Right atrium auricular region (tissue), 2 donors: ENCODE measurements around the gene BIRC7. TPM values are rescaled to one million over a fixed set of nuclear protein-coding genes. Genes with fewer than 3 reads are reported as not detected.

Experiments
- DNase-seq: peaks from one replicate; pipeline ENCODE4 v3.0.0-alpha.2; 2019; ENCODE audit warnings: low spot score
- H3K27ac ChIP-seq, 2 donors: fragments of 200-600 bp; sonication (generic); 1 replicate in 1 of 2; 2 replicates in 1 of 2; pipeline ENCODE4 v1.5.1; 2016 to 2019
- H3K27me3 ChIP-seq, 2 donors: fragments of 200-600 bp; sonication (generic); one replicate each; pipeline versions ENCODE4 v1.5.1 to v1.6.0; 2017 to 2019
- H3K36me3 ChIP-seq: fragments of 200-600 bp; sonication (generic); one replicate; pipeline ENCODE4 v1.5.1; 2016
- H3K4me1 ChIP-seq, 2 donors: fragments of 200-600 bp; sonication (generic); one replicate each; pipeline versions ENCODE4 v1.5.1 to v1.6.0; 2017 to 2019
- H3K4me3 ChIP-seq, 2 donors: fragments of 200-600 bp; sonication (generic); 1 replicate in 1 of 2; 2 replicates in 1 of 2; pipeline ENCODE4 v1.5.1; 2017 to 2019; ENCODE audit warnings: mild to moderate bottlenecking in 1 of 2, moderate library complexity in 1 of 2
- H3K9me3 ChIP-seq, 2 donors: fragments of 200-600 bp; sonication (generic); one replicate each; pipeline ENCODE4 v1.5.1; 2019
- CTCF ChIP-seq, 2 donors: fragments of 200-600 bp; sonication (generic); IDR thresholded peaks; one replicate each; pipeline ENCODE4 v1.5.1; 2019; ENCODE audit warnings: antibody characterized with exemption in 2 of 2
- total RNA-seq, 2 donors: library from RNA; depleted of rRNA; stranded (reverse); fragments of >200 nt; gene quantifications; one replicate each; pipeline ENCODE4 v1.1.0, GENCODE V29; 2016

The BIRC7 gene
- total RNA-seq, 2 donors from 2014 or later = not detected

DNA sequence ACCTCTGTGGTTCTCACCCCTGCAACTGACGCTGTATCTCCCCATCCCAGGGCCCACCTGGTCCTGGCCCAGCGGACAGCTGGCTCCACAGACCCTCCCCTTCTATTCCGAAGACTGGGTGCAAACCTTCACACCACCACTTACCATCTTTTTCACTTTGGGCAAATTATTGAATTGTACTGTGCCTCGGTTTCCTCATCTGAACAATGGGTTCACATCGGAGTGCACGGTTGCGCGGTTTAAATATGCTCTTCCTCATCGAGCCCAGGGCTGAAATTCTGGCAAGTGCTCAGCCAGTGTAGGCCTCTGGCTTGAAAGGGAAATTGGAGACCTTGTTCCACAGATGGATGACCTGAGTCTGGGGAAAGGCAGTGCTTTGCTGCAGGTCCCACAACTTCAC is 34.0 kb downstream of the BIRC7 start:
- Histone ChIP-seq H3K4me1 (peaks cover 0 to 23% of the 10 kb centered on the region in 2 donors), H3K36me3 (no peaks in the 10 kb centered on the region), H3K27me3 (no peaks in the 10 kb centered on the region), H3K27ac (no peak overlapping the region), H3K9me3 (no peaks in the 10 kb centered on the region), H3K4me3 (no peak overlapping the region)
- DNase-seq = no peak
- TF ChIP-seq CTCF (IDR thresholded peaks at IDR 0.05) = no peak

DNA sequence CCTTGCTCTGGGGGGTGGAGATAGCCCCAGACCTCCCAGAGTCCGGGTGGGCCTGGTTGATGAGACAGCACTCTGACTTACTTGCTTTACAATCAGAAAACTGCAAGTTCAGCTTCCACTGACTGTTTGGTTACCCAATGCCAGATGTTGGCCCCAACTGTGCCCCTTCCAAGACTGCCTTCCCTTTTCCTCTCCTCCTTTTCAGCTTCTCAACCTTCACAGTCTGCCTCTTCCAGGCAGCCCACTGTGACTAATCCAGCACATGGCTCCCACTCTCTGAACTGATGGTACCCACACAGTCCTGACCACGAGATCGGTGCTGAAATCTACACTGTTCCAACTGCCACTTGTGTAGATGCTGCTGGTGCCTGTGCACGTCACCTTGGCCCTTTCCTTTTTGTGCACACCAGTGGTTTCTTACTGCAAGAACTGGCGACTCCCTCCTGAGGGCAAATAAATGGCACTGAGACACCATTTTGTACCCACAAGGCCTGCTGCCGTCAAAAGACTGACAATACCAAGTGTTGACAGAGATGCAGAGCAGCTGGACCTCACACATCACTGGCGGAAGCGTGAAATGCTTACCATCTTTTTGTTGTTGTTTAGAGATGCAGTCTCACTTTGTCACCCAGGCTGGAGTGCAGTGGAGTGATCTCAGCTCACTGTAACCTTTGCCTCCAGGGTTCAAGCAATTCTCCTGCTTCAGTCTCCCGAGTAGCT is 35.1 kb downstream of the BIRC7 start:
- DNase-seq = no peak
- no peak overlapping the region for H3K4me3 ChIP-seq
- no peak for TF ChIP-seq CTCF (IDR thresholded peaks at IDR 0.05)
- no peaks in the 10 kb centered on the region for H3K27me3 ChIP-seq
- no peaks in the 10 kb centered on the region for H3K36me3 ChIP-seq
- peaks cover 0 to 23% of the 10 kb centered on the region in 2 donors for H3K4me1 ChIP-seq
- H3K9me3 ChIP-seq = no peaks in the 10 kb centered on the region
- no peak overlapping the region for H3K27ac ChIP-seq

GRCh38 chr20:63272105-63273058 is 36.7 kb downstream of the BIRC7 start, which contains the start of gene ARFGAP1:
Gene ARFGAP1, plus strand, starts transcription at chr20:63272813. Its CDS starts 2,768 bp downstream, at chr20:63275581.
- peak within 1 kb of the TSS; percentile 75 to 97 for H3K4me3 ChIP-seq
- peak; percentile 88 for DNase-seq
- H3K27ac ChIP-seq = peak within 1 kb of the TSS; percentile 62 to 69
- TF ChIP-seq CTCF (IDR thresholded peaks at IDR 0.05) = no peak
- no peaks in the 10 kb centered on the region for H3K27me3 ChIP-seq
- no peaks in the 10 kb centered on the region for H3K9me3 ChIP-seq
- H3K4me1 ChIP-seq = peaks cover 0 to 23% of the 10 kb centered on the region in 2 donors
- peaks cover 13% of the 10 kb centered on the region for H3K36me3 ChIP-seq

DNA sequence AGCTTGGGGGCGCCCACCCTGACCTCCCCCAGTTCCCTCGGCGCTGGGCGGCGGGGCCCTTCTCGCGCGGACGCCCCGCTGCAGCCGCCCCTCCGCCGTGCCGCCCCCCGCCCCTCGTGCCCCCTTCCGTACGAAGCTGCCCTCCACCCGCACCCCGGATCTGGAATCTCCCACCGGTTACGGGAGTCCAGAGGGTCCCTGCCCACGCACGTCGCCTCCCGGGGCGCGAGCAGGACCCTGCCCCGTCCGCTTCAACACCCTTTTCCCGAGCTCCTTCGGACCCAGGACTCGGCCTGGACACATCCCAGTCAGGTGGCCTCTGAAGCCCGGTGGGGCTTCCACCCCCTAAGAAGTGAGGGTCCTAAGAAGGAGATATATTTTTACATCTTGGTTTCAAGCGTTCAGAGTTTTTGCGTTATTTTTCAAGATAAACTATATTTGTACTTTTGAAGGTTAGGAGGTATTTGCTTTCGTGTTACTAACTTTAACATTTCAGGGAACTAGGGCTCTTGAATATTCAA is 37.4 kb downstream of the BIRC7 start:
- Histone ChIP-seq H3K36me3 (peaks cover 20% of the 10 kb centered on the region), H3K27ac (peak overlapping the region; percentile 62 to 69), H3K9me3 (no peaks in the 10 kb centered on the region), H3K4me3 (peak overlapping the region; percentile 75 to 97), H3K4me1 (peaks cover 0 to 23% of the 10 kb centered on the region in 2 donors), H3K27me3 (no peaks in the 10 kb centered on the region)
- DNase-seq = no peak
- no peak for TF ChIP-seq CTCF (IDR thresholded peaks at IDR 0.05)

DNA sequence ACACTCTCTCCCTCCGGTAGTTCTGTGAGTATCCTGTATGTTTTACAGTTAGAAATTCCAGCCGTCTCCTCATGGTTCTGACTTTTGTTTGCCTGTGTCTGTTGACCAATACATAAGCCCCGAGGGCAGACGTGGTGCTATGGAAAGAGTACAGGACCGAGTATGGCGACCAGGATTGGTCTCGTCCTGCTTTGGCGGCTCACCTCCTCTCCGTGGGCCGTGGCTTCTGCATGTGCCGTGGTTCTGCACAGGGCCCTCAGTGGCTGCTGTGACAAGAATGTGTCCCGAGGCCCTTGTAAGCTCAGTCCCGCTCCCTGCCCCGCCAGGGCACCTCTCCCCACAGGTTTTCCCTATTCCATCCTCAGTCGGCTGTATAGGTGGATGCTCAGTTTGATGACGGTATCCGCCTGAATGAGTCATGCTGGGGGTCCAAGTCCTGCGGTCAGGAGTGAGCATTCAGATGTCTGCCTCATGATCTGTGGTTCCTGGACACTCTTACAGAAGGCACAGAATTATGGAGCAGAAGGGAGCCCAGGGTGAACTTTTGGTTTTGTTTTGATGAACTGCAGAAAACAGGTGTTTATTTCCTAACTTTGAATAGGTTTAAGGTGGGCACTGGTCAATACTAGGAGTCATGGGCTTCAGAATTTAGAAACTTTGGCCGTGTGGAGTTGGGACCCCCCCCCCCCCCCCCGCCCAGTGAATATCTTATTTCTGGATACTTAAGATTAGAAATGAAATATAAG is 38.1 kb downstream of the BIRC7 start:
- Histone ChIP-seq H3K4me1 (peaks cover 0 to 23% of the 10 kb centered on the region in 2 donors), H3K36me3 (peaks cover 27% of the 10 kb centered on the region), H3K9me3 (no peaks in the 10 kb centered on the region), H3K27ac (no peak overlapping the region), H3K4me3 (peak overlapping the region; percentile 75 to 97), H3K27me3 (no peaks in the 10 kb centered on the region)
- no peak for DNase-seq
- no peak for TF ChIP-seq CTCF (IDR thresholded peaks at IDR 0.05)
